Forelimb muscle (tissue), 1 donor: ENCODE data around the gene CNPPD1. TPM values are rescaled to one million over a fixed set of nuclear protein-coding genes. Genes with fewer than 3 reads are reported as not detected.
"Not testable (repeated sequence)": the region's sequence is repeated elsewhere in the genome, so short reads cannot be mapped to it uniquely, and the experiment has no call there.

Experiments
- DNase-seq: peaks from one replicate; pipeline ENCODE4 v3.0.0-alpha.2; 2013; ENCODE audit warnings: low read depth
- polyA plus RNA-seq: library from polyadenylated mRNA; unstranded; fragments of 120-200 nt; gene quantifications from one replicate; pipeline ENCODE4 v1.2.1, GENCODE V29; 2013; ENCODE audit not compliant: insufficient read length

CNPPD1 gene
- polyA plus RNA-seq, 1 donor, result 34.2 TPM

- DNase-seq, result no peak
Observed at GRCh38 chr2:219207884-219208740, 31.4 kb upstream of the CNPPD1 start.

- DNase-seq, result no peak
Observed at GRCh38 chr2:219207134-219207883, 30.6 kb upstream of the CNPPD1 start.

DNA sequence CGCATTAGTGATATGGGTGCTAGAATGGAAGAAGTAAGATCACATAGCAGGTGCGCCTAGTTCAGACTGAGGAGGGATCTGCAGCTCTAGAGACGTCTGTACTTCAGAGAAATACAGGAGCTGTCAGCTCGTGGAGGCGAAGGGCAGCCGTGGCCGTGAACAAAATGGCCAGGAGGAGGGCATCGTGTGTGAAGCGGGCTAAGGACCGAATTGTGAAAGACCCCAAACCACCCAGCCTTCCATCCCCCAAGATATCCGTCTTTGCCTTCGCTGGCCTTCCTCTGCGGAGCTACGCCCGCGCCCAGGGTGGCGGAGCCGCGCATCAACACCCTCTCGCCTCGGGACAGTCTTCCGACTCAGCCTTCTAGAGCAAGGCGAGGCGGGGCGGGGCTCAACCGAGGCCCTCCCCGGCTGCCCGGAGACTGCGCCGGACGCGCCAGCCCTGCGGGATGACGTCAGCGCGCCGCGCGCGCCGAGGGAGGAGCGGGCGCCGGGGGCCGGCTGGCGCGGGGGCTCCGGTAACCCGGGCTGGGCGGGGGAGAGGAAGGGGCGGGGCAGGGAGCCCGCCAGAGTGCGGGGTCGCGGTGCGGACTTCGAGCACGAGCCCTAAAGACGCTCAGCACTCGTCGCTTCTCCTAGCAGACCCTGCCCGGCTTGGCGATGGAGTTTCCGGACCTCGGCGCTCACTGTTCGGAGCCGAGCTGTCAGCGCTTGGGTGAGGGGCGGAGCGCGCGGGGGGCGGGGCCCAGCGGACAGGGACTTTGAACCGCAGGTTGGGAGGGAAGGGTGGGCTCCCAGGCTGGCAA, 29.8 kb upstream of the CNPPD1 start, which contains the start of gene ZFAND2B:
Gene ZFAND2B, plus strand, starts transcription at position 455 of the 806 bp plus-strand sequence. Its CDS starts 206 bp downstream, at position 661.
- peak; percentile 88 for DNase-seq

GRCh38 chr2:219205981-219206327, 29.2 kb upstream of the CNPPD1 start:
- no peak for DNase-seq

- DNase-seq, result no peak
Observed at GRCh38 chr2:219205165-219205538, 28.4 kb upstream of the CNPPD1 start.

- no peak for DNase-seq
Observed at GRCh38 chr2:219204425-219205164, 27.9 kb upstream of the CNPPD1 start.

GRCh38 chr2:219201331-219201730, 24.6 kb upstream of the CNPPD1 start:
- not testable (repeated sequence) for DNase-seq

- not testable (repeated sequence) for DNase-seq
Observed at GRCh38 chr2:219200502-219201326, 24.0 kb upstream of the CNPPD1 start.

GRCh38 chr2:219199470-219200211, 22.9 kb upstream of the CNPPD1 start:
- no peak for DNase-seq

- no peak for DNase-seq
Observed at GRCh38 chr2:219198974-219199373, 22.2 kb upstream of the CNPPD1 start.

- DNase-seq, result no peak
Observed at GRCh38 chr2:219197388-219197787, 20.7 kb upstream of the CNPPD1 start.

GRCh38 chr2:219186754-219187456, 10.2 kb upstream of the CNPPD1 start:
- no peak for DNase-seq

DNA sequence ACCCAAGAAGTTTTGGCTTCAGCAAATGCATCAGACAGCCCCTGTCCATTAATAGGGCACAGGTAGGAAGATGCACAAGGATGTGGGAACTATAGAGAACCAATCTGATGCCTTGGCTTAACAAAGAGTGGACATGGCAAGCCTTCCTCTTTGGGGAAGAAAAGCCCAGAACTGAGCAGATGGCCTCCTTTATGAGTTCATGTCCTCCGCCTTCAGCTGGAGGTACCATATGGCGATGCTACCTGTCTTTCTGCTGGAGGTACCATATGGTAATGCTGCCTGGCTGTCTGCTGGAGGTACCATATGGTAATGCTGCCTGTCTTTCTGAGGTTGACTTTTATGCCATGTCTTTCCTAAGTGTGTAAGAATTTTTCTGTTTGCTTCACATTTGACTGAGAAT, 7.4 kb upstream of the CNPPD1 start:
- no peak for DNase-seq

DNA sequence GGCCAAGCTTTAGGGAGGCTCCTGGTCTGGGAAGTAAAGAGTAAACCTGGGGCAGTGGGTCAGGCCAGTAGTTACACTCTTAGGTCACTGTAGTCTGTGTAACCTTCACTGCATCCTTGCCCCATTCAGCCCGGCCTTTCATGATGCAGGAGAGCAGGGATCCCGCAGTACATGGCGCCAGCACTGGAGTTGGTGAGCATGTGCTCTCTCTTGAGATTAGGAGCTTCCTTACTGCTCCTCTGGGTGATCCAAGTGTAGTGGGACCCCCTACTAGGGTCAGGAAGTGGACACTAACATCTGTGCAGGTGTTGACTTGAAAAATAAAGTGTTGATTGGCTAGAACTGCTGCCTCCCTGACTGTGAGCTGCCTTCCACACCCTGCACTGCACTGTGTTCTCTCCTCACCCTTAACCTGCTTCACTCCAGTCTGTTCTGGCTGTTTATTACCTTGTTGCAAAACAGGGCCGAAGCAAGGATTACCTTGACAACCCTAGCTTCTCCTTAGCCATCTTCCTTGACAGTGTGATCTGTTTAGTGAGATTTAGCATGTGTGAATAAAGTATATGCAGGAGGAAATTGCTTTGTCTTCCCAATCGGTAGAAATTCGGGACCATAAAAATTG, 6.5 kb upstream of the CNPPD1 start:
- no peak for DNase-seq

DNA sequence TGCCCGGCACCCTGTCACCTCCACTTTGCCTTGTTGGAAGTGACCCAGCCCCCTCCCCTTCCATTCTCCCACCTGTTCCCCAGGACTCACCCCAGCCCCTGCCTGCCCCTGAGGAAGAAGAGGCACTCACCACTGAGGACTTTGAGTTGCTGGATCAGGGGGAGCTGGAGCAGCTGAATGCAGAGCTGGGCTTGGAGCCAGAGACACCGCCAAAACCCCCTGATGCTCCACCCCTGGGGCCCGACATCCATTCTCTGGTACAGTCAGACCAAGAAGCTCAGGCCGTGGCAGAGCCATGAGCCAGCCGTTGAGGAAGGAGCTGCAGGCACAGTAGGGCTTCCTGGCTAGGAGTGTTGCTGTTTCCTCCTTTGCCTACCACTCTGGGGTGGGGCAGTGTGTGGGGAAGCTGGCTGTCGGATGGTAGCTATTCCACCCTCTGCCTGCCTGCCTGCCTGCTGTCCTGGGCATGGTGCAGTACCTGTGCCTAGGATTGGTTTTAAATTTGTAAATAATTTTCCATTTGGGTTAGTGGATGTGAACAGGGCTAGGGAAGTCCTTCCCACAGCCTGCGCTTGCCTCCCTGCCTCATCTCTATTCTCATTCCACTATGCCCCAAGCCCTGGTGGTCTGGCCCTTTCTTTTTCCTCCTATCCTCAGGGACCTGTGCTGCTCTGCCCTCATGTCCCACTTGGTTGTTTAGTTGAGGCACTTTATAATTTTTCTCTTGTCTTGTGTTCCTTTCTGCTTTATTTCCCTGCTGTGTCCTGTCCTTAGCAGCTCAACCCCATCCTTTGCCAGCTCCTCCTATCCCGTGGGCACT, 5.8 kb upstream of the CNPPD1 start:
- no peak for DNase-seq

DNA sequence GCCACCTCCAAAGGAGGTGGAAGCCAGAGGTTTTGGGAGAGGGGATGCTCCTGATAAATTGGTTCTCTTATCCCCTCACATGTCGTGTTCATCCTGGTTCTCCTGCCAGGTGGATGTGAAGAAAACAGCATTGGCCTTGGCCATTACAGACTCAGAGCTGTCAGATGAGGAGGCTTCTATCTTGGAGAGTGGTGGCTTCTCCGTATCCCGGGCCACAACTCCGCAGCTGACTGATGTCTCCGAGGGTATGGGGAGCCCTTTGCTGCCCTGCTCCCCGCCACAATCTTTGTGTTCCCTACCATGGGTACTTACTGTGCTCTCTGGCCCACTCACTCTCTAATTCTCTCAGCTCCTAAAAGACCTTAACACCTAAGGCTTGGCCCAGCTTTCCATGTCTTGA, 4.8 kb upstream of the CNPPD1 start:
- no peak for DNase-seq

DNA sequence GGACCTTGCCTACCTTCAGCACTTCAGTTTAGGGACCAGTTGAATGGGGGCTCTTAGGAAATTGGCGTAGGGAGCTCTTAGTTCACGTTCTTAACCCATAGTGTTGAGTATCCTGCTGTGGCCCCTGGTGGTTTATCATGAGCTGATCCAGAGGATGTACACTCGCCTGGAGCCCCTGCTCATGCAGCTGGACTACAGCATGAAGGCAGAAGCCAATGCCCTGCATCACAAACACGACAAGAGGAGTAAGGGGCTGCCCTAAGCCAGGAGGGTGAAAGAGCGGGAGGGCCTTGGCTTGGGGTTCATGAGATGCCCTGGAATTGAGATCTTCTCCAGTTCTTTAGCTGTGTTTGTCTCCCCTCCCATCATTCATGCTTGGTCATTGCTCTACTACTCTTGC, 4.2 kb upstream of the CNPPD1 start:
- no peak for DNase-seq
